Epidermal melanocyte (primary cell): ENCODE data around the gene KRTAP10-9.
"Not testable (repeated sequence)": the region's sequence is repeated elsewhere in the genome, so short reads cannot be mapped to it uniquely, and the experiment has no call there.

ENCODE experiments used
- DNase-seq: peaks from one replicate; pipeline ENCODE4 v3.0.0; 2011; ENCODE audit warnings: low spot score; ENCODE audit not compliant: insufficient read length

KRTAP10-9 gene

DNA sequence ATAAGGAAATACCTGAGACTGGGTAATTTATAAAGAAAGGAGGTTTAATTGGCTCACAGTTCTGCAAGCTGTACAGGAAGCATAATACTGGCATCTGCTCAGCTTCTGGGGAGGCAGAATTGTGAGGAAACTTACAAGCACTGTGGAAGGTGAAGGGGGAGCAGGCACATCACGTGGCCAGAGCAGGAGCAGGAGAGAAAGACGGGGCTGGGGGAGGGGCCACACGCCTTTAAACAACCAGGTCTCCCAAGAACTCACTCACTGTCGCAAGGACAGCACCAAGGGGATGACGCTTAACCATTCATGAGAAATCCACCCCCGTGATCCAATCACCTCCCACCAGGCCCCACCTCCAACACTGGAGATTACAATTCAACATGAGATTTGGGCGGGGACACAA lies 34.7 kb downstream of the KRTAP10-9 start:
- DNase-seq = not testable (repeated sequence)

DNA sequence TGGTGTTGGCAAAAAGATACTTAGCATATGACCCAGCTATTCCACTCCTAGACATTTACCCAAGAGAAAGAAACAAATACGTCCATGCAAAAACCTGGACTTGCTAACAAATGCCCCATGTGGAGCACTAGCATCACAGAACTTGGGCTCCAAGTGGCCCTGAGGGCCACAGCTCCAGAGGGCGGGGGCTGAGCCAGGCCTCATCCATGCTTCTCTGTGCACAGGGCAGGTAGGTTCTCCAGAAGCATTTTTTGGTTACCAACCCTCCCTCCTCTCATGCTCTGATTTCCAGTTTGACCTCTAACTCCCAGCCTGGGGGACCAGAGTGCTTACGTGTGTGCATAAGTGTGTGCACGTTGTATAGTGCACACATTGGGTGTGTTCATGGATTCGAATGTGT lies 37.8 kb downstream of the KRTAP10-9 start:
- no peak for DNase-seq

DNA sequence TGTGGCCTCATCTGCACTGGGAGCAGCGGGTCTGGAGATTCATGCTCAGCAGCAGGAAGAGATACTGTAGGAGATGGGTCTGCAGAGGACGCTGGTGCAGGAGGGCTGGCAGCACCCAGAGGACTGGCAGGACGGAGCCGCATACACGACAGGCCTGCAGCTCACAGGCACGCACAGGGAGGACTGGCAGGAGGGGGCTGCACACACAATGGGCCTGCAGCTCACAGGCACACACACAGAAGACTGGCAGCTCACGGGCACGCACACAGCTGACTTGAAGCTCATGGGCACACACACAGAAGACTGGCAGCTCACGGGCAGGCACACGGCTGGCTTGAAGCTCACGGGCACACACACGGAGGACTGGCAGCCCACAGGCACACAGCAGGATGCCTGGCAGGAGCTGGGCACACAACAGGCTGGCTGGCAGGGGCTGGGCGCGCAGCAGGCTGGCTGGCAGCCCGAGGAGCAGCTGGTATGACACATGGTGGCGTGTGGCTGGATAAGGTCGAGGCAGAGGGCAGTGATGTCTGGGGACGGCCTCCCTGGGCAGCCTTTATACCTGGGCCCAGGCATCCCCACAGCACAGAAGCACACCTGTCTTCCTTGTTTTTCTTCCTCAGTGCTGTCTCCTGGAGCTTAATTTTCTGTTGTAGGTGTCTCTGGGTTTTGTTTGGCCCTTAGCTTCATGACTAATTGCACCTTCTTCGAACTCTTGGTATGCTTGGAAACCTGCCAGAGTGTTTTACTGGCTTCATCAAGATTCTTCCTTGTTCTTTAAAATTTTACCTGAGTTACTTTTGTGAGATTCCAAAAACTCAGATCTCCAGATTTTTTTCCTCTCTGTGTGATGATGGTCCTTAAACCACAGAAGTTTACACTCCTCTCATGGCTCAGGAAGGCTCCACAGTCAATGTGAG lies 39.8 kb downstream of the KRTAP10-9 start, which contains the start of gene KRTAP12-2:
Gene KRTAP12-2, minus strand, starts transcription at position 527 of the 920 bp plus-strand sequence. Its CDS starts 41 bp downstream, at position 486.
- no peak for DNase-seq

DNA sequence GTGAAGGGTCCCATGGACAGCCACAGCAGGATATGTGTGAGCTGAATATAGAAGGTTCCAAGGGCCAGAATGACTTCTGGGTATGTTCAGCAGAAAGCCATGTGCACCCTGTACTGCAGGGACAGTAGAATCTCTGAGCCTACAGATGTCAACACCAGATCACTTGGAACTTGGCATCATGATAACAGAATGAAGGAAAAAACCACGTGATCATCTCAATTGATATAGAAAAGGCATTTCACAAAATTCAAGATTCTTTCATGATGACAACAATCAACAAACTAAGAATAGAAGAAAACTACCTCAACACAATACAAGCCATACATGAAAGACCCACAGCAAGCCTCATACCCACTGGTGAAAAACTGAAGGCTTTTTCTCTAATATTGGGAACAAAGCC lies 40.7 kb downstream of the KRTAP10-9 start:
- no peak for DNase-seq

DNA sequence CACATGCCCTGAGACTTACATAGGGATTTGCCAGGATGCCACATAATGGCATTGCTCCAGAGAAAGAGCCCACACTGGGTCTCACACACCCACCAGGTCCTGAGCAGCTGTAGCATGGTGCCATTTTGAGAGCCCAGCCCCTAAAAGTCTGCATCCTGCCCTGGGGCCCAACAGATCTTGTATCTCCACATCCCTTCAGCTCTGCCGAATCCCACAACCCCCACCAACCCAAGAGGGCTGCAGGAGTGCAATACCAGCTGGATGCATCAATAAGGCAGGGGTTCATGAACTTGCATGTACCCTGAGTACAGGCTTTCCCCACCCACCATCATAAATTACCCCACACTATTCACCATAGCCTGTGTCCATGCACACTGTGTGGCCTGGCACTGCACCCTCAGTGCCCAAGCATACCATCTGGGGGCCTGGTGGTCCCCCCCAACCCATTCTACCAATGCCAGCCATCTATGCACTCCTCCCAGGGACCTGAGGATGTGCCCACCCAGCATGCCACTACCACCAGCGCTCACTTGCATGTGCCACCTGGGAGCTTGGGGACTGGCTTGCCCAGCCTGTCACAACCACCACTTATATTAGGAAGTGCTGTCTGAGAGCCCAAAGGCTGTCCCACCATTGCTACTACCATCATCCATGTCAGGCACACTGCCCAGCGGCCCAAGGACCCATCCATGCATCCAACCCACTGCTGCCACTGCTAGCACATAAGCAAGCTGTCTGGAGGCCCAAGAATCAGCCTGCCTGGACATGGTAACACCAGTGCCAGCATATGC lies 43.9 kb downstream of the KRTAP10-9 start:
- DNase-seq = no peak

DNA sequence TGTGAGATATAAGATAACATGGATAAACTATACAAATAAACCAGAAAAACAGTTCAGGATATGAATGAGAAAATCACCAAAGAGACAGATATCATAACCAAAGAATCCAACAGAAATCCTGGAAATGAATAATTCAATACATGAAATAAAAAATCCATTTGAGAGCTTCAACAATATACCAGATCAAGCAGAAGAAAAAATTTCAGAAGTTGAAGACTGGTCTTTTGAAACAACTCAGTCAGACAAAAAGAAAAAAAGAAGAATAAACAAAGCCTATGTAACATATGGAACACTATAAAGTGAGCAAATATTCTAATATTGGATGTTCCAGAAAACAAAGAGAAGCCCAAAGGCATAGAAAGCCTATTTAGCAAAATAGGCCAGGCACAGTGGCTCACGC lies 45.0 kb downstream of the KRTAP10-9 start:
- DNase-seq = no peak

DNA sequence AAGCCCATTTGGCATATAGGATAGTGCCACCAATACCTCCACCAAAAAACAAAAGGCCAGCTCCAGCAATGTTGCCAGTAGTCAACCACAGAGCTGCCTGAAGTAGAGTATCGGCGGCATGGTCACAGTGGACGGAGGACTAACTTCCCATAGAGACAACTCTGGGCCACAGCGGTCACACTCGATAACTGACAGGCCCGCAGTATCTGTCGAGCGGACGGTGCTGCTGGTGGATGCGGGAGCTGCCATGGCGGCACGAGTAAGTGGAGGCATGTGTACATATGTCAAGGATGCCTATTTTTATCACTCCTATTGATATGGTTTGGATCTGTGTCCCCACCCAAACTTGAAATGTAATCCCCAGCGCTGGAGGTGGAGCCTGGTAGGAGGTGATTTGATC lies 51.0 kb downstream of the KRTAP10-9 start:
- no peak for DNase-seq
